DND-41 (cell line): Measurements from ENCODE around the gene RPS6KA6.

Source experiments
- CTCF ChIP-seq: IDR thresholded peaks from 2 replicates; pipeline ENCODE4 v1.5.1; 2012; ENCODE audit warnings: borderline replicate concordance, low read length, moderate library complexity, mild to moderate bottlenecking; ENCODE audit not compliant: poor library complexity, severe bottlenecking; ENCODE audit errors: extremely low read depth
- EZH2 ChIP-seq: IDR thresholded peaks from 3 replicates; pipeline ENCODE4 v1.6.1; 2012; ENCODE audit warnings: borderline replicate concordance, low read depth, mild to moderate bottlenecking, moderate library complexity, low read length, inconsistent platforms; ENCODE audit not compliant: severe bottlenecking

GRCh38 chrX:84186603-84187532 lies 1.1 kb downstream of the RPS6KA6 start:
- TF ChIP-seq CTCF (no peak), EZH2 (no peak)
